Adrenal gland (tissue), 12 donors: ENCODE results near the gene CDH20. TPM values are rescaled to one million over a fixed set of nuclear protein-coding genes. Genes with fewer than 3 reads are reported as not detected.

ENCODE experiments used
- DNase-seq, 7 donors: peaks; one replicate each; pipeline ENCODE4 v3.0.0-alpha.2; 2019 to 2020
- H3K27ac ChIP-seq, 5 donors: fragments of 200-600 bp; sonication (generic) in 4 of 5; 1 replicate in 3 of 5; 2 replicates in 2 of 5; pipeline versions ENCODE4 v1.5.1 to v1.8.0; 2016 to 2020; ENCODE audit warnings: mild to moderate bottlenecking in 1 of 5
- H3K27me3 ChIP-seq: fragments of 200-600 bp; 2 replicates; pipeline ENCODE4 v1.8.0; 2021
- H3K36me3 ChIP-seq, 2 donors: fragments of 200-600 bp; replicated peaks in 1 of 2; 1 replicate in 1 of 2; 2 replicates in 1 of 2; pipeline versions ENCODE4 v1.5.1 to v1.8.0; 2018 to 2022
- H3K4me1 ChIP-seq, 2 donors: fragments of 200-600 bp; replicated peaks in 1 of 2; 1 replicate in 1 of 2; 2 replicates in 1 of 2; pipeline versions ENCODE4 v1.5.1 to v1.8.0; 2018 to 2021
- H3K4me3 ChIP-seq, 4 donors: fragments of 200-600 bp; sonication (generic) in 3 of 4; one replicate each; pipeline ENCODE4 v1.5.1; 2016 to 2018
- H3K9me3 ChIP-seq, 3 donors: fragments of 200-600 bp; sonication (generic) in 1 of 3; replicated peaks in 1 of 3; 1 replicate in 2 of 3; 2 replicates in 1 of 3; pipeline versions ENCODE4 v1.5.1 to v1.8.0; 2016 to 2021
- CTCF ChIP-seq, 6 experiments: fragments of 450-650 bp in 4 of 6; fragments of 200-600 bp in 2 of 6; sonication (generic) in 1 of 6; IDR thresholded peaks; 1 replicate in 5 of 6; 2 replicates in 1 of 6; pipeline versions ENCODE4 v1.5.1 to v1.8.0; 2016 to 2021; ENCODE audit warnings: antibody characterized with exemption in 6 of 6, mild to moderate bottlenecking in 2 of 6, moderate library complexity in 1 of 6
- POLR2A ChIP-seq, 2 donors: fragments of 450-650 bp; IDR thresholded peaks; one replicate each; pipeline ENCODE4 v1.6.1; 2017; ENCODE audit warnings: antibody characterized with exemption in 2 of 2, mild to moderate bottlenecking in 2 of 2, moderate library complexity in 1 of 2
- WGBS, 4 donors: extraction: QIAGEN DNeasy Blood & Tissue Kit in 2 of 4; methylation state at CpG; one replicate each; pipeline versions ENCODE4 v1.1.5 to v1.1.7; 2013 to 2017; 5-methylcytosine and 5-hydroxymethylcytosine counted together
- intact Hi-C, 2 donors: fragments of 100-400 bp; cut with DNase I; formaldehyde crosslinking; loops; one replicate each; pipeline versions ENCODE4 v1.14.1 to v1.15.0; 2022 to 2023
- polyA plus RNA-seq, 3 donors: library from polyadenylated mRNA; stranded (reverse); fragments of 200-250 nt in 2 of 3; fragments of 350-450 nt in 1 of 3; fragmentation: Illumina TruSeq in 1 of 3; extraction: RNeasy Lipid Tissue Mini Kit (QIAGEN cat#74804) in 1 of 3; gene quantifications; one replicate each; pipeline ENCODE4 v1.2.3, GENCODE V29; 2013 to 2014
- total RNA-seq, 9 donors: library from RNA; depleted of rRNA in 4 of 9; stranded (reverse); fragments of >200 nt in 4 of 9; fragments of 120-200 nt in 1 of 9; fragmentation: NEBNext Ultra II Directional in 1 of 9; extraction: Animal tissue kit (Norgen Biotek cat#: 25700) in 1 of 9; gene quantifications; one replicate each; pipeline versions ENCODE4 v1.1.0 to v1.2.4, GENCODE V29; 2013 to 2023
- donor health status: healthy with polysubstance abuse.
- donor health status: Bipolar disorder and iron deficiency.
- donor health status: DM: yes; HTN: yes; CAD: no.
- donor health status: DM: no; HTN: no; CAD: no.
- donor health status: DM: no; HTN: no; CAD: no.
- donor health status: DM: yes; HTN: yes; CAD: no.

The CDH20 gene
- total and polyA plus RNA-seq, 12 donors = 0.07 to 11.6 (median 0.29) TPM; not detected in 2

- 55 to 58% (median 57%) methylated on average over 10 of the region's 10 CpGs for WGBS, 4 donors
- peak overlapping the region in 1 of 4 donors; percentile 12 for H3K4me3 ChIP-seq
- H3K27ac ChIP-seq = no peak overlapping the region
- H3K9me3 ChIP-seq = no peaks in the 10 kb centered on the region
- H3K27me3 ChIP-seq = peaks cover 11% of the 10 kb centered on the region
- no peaks in the 10 kb centered on the region for H3K4me1 ChIP-seq
- no peak for DNase-seq
- intact Hi-C loops = no loop called here
- H3K36me3 ChIP-seq = no peaks in the 10 kb centered on the region
- TF ChIP-seq CTCF (IDR thresholded peaks at IDR 0.05) (no peak), POLR2A (IDR thresholded peaks at IDR 0.05) (no peak)
These were observed 1.9 kb downstream of the CDH20 start for GRCh38 chr18:61334951-61335683.

GRCh38 chr18:61335684-61336555 is 2.7 kb downstream of the CDH20 start:
- Histone ChIP-seq H3K4me1 (no peaks in the 10 kb centered on the region), H3K4me3 (peak overlapping the region in 1 of 4 donors; percentile 12), H3K27me3 (peaks cover 11% of the 10 kb centered on the region), H3K36me3 (no peaks in the 10 kb centered on the region), H3K27ac (no peak overlapping the region), H3K9me3 (no peaks in the 10 kb centered on the region)
- intact Hi-C loops = no loop called here
- TF ChIP-seq CTCF (IDR thresholded peaks at IDR 0.05) (no peak), POLR2A (IDR thresholded peaks at IDR 0.05) (no peak)
- no peak for DNase-seq
- 42 to 53% (median 49%) methylated on average over 10 of the region's 10 CpGs for WGBS, 4 donors

- intact Hi-C loops = no loop called here
- no peak for DNase-seq
- no peak overlapping the region for H3K4me3 ChIP-seq
- H3K36me3 ChIP-seq = no peaks in the 10 kb centered on the region
- TF ChIP-seq POLR2A (IDR thresholded peaks at IDR 0.05) (no peak), CTCF (IDR thresholded peaks at IDR 0.05) (no peak)
- peaks cover 11% of the 10 kb centered on the region for H3K27me3 ChIP-seq
- H3K4me1 ChIP-seq = no peaks in the 10 kb centered on the region
- WGBS, 4 donors = 68 to 77% (median 70%) methylated on average over 6 of the region's 6 CpGs
- no peaks in the 10 kb centered on the region for H3K9me3 ChIP-seq
- H3K27ac ChIP-seq = no peak overlapping the region
These were observed 3.5 kb downstream of the CDH20 start for GRCh38 chr18:61336766-61337165.

- peaks cover 11% of the 10 kb centered on the region for H3K27me3 ChIP-seq
- H3K4me1 ChIP-seq = no peaks in the 10 kb centered on the region
- no peak overlapping the region for H3K4me3 ChIP-seq
- H3K9me3 ChIP-seq = no peaks in the 10 kb centered on the region
- TF ChIP-seq CTCF (IDR thresholded peaks at IDR 0.05) (no peak), POLR2A (IDR thresholded peaks at IDR 0.05) (no peak)
- no peak overlapping the region for H3K27ac ChIP-seq
- no peaks in the 10 kb centered on the region for H3K36me3 ChIP-seq
- no peak for DNase-seq
- 74 to 83% (median 79%) methylated on average over 3 of the region's 3 CpGs for WGBS, 4 donors
- intact Hi-C loops = no loop called here
These were observed 4.3 kb downstream of the CDH20 start for GRCh38 chr18:61337527-61337926.
